ENCODE measurements around the gene MS4A12. TPM values are rescaled to one million over a fixed set of nuclear protein-coding genes. Genes with fewer than 3 reads are reported as not detected.

MS4A12 gene
- total and polyA plus RNA-seq, 2 donors from 2014 or later: not detected

DNA sequence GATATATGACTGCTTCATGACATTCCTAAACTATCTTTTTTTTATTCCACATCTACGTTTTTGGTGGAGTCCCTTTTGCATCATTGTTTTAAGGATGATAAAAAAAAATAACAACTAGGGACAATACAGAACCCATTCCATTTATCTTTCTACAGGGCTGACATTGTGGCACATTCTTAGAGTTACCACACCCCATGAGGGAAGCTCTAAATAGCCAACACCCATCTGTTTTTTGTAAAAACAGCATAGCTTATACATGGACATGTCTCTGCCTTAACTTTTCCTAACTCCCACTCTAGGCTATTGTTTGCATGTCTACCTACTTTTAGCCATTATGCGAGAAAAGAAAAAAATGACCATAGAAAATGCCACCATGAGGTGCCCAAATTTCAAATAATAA is 23.7 kb upstream of the MS4A12 start:
- no peaks in the 10 kb centered on the region for H3K9me3 ChIP-seq (ENCODE audit: control insufficient read depth in 2 of 3, insufficient read depth in 1 of 3, low read length in 3 of 3)
- H3K27ac ChIP-seq (ENCODE audit: low read depth in 2 of 2, low read length in 2 of 2): no peak overlapping the region
- H3K36me3 ChIP-seq (ENCODE audit: control insufficient read depth in 2 of 3, insufficient read depth in 3 of 3, low read length in 3 of 3): no peaks in the 10 kb centered on the region
- H3K4me1 ChIP-seq (ENCODE audit: control insufficient read depth in 2 of 3, insufficient read depth in 2 of 3, low read depth in 1 of 3, low read length in 3 of 3): no peaks in the 10 kb centered on the region
- no peak for DNase-seq
- TF ChIP-seq, protein P1, sequence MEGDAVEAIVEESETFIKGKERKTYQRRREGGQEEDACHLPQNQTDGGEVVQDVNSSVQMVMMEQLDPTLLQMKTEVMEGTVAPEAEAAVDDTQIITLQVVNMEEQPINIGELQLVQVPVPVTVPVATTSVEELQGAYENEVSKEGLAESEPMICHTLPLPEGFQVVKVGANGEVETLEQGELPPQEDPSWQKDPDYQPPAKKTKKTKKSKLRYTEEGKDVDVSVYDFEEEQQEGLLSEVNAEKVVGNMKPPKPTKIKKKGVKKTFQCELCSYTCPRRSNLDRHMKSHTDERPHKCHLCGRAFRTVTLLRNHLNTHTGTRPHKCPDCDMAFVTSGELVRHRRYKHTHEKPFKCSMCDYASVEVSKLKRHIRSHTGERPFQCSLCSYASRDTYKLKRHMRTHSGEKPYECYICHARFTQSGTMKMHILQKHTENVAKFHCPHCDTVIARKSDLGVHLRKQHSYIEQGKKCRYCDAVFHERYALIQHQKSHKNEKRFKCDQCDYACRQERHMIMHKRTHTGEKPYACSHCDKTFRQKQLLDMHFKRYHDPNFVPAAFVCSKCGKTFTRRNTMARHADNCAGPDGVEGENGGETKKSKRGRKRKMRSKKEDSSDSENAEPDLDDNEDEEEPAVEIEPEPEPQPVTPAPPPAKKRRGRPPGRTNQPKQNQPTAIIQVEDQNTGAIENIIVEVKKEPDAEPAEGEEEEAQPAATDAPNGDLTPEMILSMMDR (IDR thresholded peaks at IDR 0.05; ENCODE audit: borderline replicate concordance, extremely low read depth, insufficient read depth): no peak
- no peak for FAIRE-seq
- H3K9ac ChIP-seq (ENCODE audit: low read length in 3 of 3): no peak overlapping the region
- no peaks in the 10 kb centered on the region for H3K27me3 ChIP-seq (ENCODE audit: control insufficient read depth, insufficient read depth, low read length)
- intact Hi-C loops (cut with DNase I): no loop called here
- H3K4me3 ChIP-seq (ENCODE audit: low read length in 3 of 3): no peak overlapping the region

DNA sequence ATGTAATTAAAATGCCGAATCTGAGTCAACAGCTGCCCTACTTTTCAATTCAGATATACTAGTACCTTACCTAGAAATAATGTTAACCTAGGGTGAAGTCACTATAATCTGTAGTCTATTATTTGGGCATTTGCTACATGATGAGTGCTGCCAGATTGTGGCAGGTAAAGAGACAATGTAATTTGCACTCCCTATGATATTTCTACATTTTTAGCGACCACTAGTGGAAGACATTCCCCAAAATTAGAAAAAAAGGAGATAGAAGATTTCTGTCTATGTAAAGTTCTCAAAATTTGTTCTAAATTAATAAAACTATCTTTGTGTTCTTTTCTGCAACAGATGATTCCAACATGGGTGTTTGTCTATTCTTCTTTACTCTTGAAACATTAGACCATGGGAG is 22.9 kb upstream of the MS4A12 start:
- Histone ChIP-seq H3K4me3 (ENCODE audit: low read length in 3 of 3) (no peak overlapping the region), H3K27me3 (ENCODE audit: control insufficient read depth, insufficient read depth, low read length) (no peaks in the 10 kb centered on the region), H3K9me3 (ENCODE audit: control insufficient read depth in 2 of 3, insufficient read depth in 1 of 3, low read length in 3 of 3) (no peaks in the 10 kb centered on the region), H3K27ac (ENCODE audit: low read depth in 2 of 2, low read length in 2 of 2) (no peak overlapping the region), H3K36me3 (ENCODE audit: control insufficient read depth in 2 of 3, insufficient read depth in 3 of 3, low read length in 3 of 3) (no peaks in the 10 kb centered on the region), H3K9ac (ENCODE audit: low read length in 3 of 3) (no peak overlapping the region), H3K4me1 (ENCODE audit: control insufficient read depth in 2 of 3, insufficient read depth in 2 of 3, low read depth in 1 of 3, low read length in 3 of 3) (no peaks in the 10 kb centered on the region)
- FAIRE-seq: no peak
- TF ChIP-seq, protein P1 (IDR thresholded peaks at IDR 0.05; ENCODE audit: borderline replicate concordance, extremely low read depth, insufficient read depth): no peak
- intact Hi-C loops (cut with DNase I): no loop called here
- DNase-seq: no peak

DNA sequence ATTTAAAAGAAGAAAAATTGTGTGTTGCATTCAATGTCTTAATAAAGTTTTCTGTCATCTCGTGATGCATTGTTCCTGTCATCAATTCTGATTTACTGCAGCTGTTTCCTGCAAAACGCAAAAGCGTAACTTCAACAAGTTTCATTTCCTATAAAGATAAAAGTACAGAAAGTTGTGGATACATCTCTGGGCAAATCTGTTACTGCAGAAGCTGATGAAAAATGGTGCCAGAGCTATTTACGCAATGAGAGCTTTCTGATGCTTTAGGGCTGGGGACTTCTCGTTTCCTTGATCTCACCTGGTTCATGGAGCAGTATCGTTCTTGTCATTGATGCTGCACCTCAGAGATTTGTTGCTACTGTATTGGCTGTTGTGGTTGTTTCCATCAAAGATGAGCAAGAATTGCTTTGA is 15.5 kb upstream of the MS4A12 start:
- no peaks in the 10 kb centered on the region for H3K27me3 ChIP-seq (ENCODE audit: control insufficient read depth, insufficient read depth, low read length)
- no peaks in the 10 kb centered on the region for H3K36me3 ChIP-seq (ENCODE audit: control insufficient read depth in 2 of 3, insufficient read depth in 3 of 3, low read length in 3 of 3)
- no peaks in the 10 kb centered on the region for H3K9me3 ChIP-seq (ENCODE audit: control insufficient read depth in 2 of 3, insufficient read depth in 1 of 3, low read length in 3 of 3)
- no peak for DNase-seq
- no peak overlapping the region for H3K27ac ChIP-seq (ENCODE audit: low read depth in 2 of 2, low read length in 2 of 2)
- no peak overlapping the region for H3K9ac ChIP-seq (ENCODE audit: low read length in 3 of 3)
- intact Hi-C loops (cut with DNase I): no loop called here
- TF ChIP-seq, protein P1 (IDR thresholded peaks at IDR 0.05; ENCODE audit: borderline replicate concordance, extremely low read depth, insufficient read depth): no peak
- FAIRE-seq: no peak
- no peaks in the 10 kb centered on the region for H3K4me1 ChIP-seq (ENCODE audit: control insufficient read depth in 2 of 3, insufficient read depth in 2 of 3, low read depth in 1 of 3, low read length in 3 of 3)
- H3K4me3 ChIP-seq (ENCODE audit: low read length in 3 of 3): no peak overlapping the region

DNA sequence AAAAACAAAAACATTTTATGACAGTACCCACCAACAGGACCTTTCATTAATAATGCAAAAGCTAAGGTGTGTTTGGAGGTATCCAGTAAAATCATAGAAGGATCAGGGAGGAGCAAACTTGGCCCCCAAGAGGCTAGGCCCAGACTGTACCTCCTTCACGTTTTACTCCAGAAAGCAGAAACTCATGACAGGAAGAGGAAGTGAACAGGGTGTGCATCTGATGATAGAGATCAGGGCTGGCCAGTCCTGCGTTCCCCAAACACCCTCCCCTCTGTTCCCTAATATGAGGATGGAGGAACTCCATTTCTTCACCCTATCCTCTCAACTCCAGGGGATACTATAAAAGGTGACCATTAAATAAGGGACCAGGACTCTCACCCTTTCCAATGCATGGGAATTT is 10.2 kb upstream of the MS4A12 start:
- intact Hi-C loops (cut with DNase I): no loop called here
- Histone ChIP-seq H3K27me3 (ENCODE audit: control insufficient read depth, insufficient read depth, low read length) (no peaks in the 10 kb centered on the region), H3K4me3 (ENCODE audit: low read length in 3 of 3) (no peak overlapping the region), H3K4me1 (ENCODE audit: control insufficient read depth in 2 of 3, insufficient read depth in 2 of 3, low read depth in 1 of 3, low read length in 3 of 3) (no peaks in the 10 kb centered on the region), H3K9me3 (ENCODE audit: control insufficient read depth in 2 of 3, insufficient read depth in 1 of 3, low read length in 3 of 3) (no peaks in the 10 kb centered on the region), H3K36me3 (ENCODE audit: control insufficient read depth in 2 of 3, insufficient read depth in 3 of 3, low read length in 3 of 3) (no peaks in the 10 kb centered on the region), H3K9ac (ENCODE audit: low read length in 3 of 3) (no peak overlapping the region), H3K27ac (ENCODE audit: low read depth in 2 of 2, low read length in 2 of 2) (no peak overlapping the region)
- TF ChIP-seq, protein P1 (IDR thresholded peaks at IDR 0.05; ENCODE audit: borderline replicate concordance, extremely low read depth, insufficient read depth): no peak
- DNase-seq: no peak
- no peak for FAIRE-seq
